A549 (cell line): ENCODE measurements around the gene ODAD3. TPM values are rescaled to one million over a fixed set of nuclear protein-coding genes. Genes with fewer than 3 reads are reported as not detected.
A peak's percentile ranks its signal among the peaks of the same experiment; 100 is the strongest.

ENCODE experiments used
- ATOH8 ChIP-seq: fragments of 250-450 bp; sonication (Bioruptor Pico); IDR thresholded peaks from 2 replicates; pipeline ENCODE4 v1.5.0; 2020; ENCODE audit warnings: low read depth, mild to moderate bottlenecking, moderate library complexity
- CHD2 ChIP-seq: fragments of 150-350 bp; IDR thresholded peaks from 2 replicates; pipeline ENCODE4 v1.6.1; 2014; ENCODE audit warnings: low read length; ENCODE audit not compliant: partially characterized antibody
- CHD4 ChIP-seq: fragments of 200-600 bp; sonication (generic); IDR thresholded peaks from 2 replicates; pipeline ENCODE4 v1.6.1; 2016; ENCODE audit warnings: antibody characterized with exemption, mild to moderate bottlenecking, borderline replicate concordance
- CTCF ChIP-seq: fragments of >200 bp; sonication (Bioruptor Twin); formaldehyde crosslinking; IDR thresholded peaks from 3 replicates; pipeline ENCODE4 v1.5.1; 2016
- EHF ChIP-seq: fragments of 250-450 bp; sonication (Bioruptor Pico); IDR thresholded peaks from 2 replicates; pipeline ENCODE4 v1.5.0; 2020; ENCODE audit warnings: mild to moderate bottlenecking
- EP300 ChIP-seq, 2 experiments: fragments of >200 bp; sonication (Bioruptor Twin); formaldehyde crosslinking; IDR thresholded peaks; 2 replicates in 1 of 2; 3 replicates in 1 of 2; pipeline ENCODE4 v1.6.1; 2016 to 2017
- FOSL2 ChIP-seq, 2 experiments: fragments of 450-650 bp in 1 of 2; fragments of >200 bp in 1 of 2; sonication (Bioruptor Twin) in 1 of 2; formaldehyde crosslinking; IDR thresholded peaks; 2 replicates each; pipeline versions ENCODE4 v1.5.0 to v1.6.1; 2016 to 2020; ENCODE audit warnings: mild to moderate bottlenecking in 1 of 2, moderate library complexity in 1 of 2
- FOXS1 ChIP-seq: fragments of 250-450 bp; sonication (Bioruptor Pico); IDR thresholded peaks from 2 replicates; pipeline ENCODE4 v1.5.0; 2020; ENCODE audit warnings: mild to moderate bottlenecking, moderate library complexity
- HDAC2 ChIP-seq: fragments of 200-600 bp; sonication (generic); IDR thresholded peaks from 2 replicates; pipeline ENCODE4 v1.6.1; 2016
- HES2 ChIP-seq: fragments of >200 bp; sonication (Bioruptor Twin); formaldehyde crosslinking; IDR thresholded peaks from 2 replicates; pipeline ENCODE4 v1.6.1; 2016
- HOXB5 ChIP-seq: fragments of 250-450 bp; sonication (Bioruptor Pico); IDR thresholded peaks from 2 replicates; pipeline ENCODE4 v1.5.0; 2020; ENCODE audit warnings: mild to moderate bottlenecking, moderate library complexity
- KDM5A ChIP-seq: fragments of 200-600 bp; sonication (generic); IDR thresholded peaks from 2 replicates; pipeline ENCODE4 v1.6.1; 2016; ENCODE audit warnings: antibody characterized with exemption, mild to moderate bottlenecking
- MAX ChIP-seq: IDR thresholded peaks from 2 replicates; pipeline ENCODE4 v1.6.1; 2012
- MAZ ChIP-seq: fragments of 150-350 bp; IDR thresholded peaks from 2 replicates; pipeline ENCODE4 v1.6.1; 2014; ENCODE audit warnings: antibody characterized with exemption, low read depth, low read length, borderline replicate concordance
- NPAS2 ChIP-seq: fragments of 250-450 bp; sonication (Bioruptor Pico); IDR thresholded peaks from 2 replicates; pipeline ENCODE4 v1.8.0; 2022; ENCODE audit warnings: mild to moderate bottlenecking, moderate library complexity, borderline replicate concordance
- PHF8 ChIP-seq: fragments of 200-600 bp; sonication (generic); IDR thresholded peaks from 2 replicates; pipeline ENCODE4 v1.6.1; 2016; ENCODE audit warnings: low read depth, mild to moderate bottlenecking, antibody characterized with exemption, moderate library complexity, borderline replicate concordance
- POLR2A ChIP-seq: IDR thresholded peaks from 2 replicates; pipeline ENCODE4 v1.6.1; 2012; ENCODE audit warnings: mild to moderate bottlenecking, low read length
- RAD21 ChIP-seq, 2 experiments: fragments of >200 bp in 1 of 2; sonication (Bioruptor Twin) in 1 of 2; formaldehyde crosslinking in 1 of 2; IDR thresholded peaks in 1 of 2; conservative IDR thresholded peaks in 1 of 2; 2 replicates in 1 of 2; 3 replicates in 1 of 2; pipeline ENCODE4 v1.6.1; 2012 to 2018; ENCODE audit warnings: inconsistent platforms in 1 of 2
- RCOR1 ChIP-seq: fragments of 150-350 bp; IDR thresholded peaks from 2 replicates; pipeline ENCODE4 v1.6.1; 2014; ENCODE audit warnings: antibody characterized with exemption, low read length, low read depth
- RFX5 ChIP-seq: fragments of 450-650 bp; IDR thresholded peaks from 2 replicates; pipeline ENCODE4 v1.7.1; 2014; ENCODE audit warnings: antibody characterized with exemption, mild to moderate bottlenecking, moderate library complexity
- RNF2 ChIP-seq: fragments of 200-600 bp; sonication (generic); IDR thresholded peaks from 2 replicates; pipeline ENCODE4 v1.6.1; 2016; ENCODE audit warnings: low read depth, mild to moderate bottlenecking, antibody characterized with exemption, moderate library complexity, borderline replicate concordance
- SMC3 ChIP-seq: fragments of >200 bp; sonication (Bioruptor Twin); formaldehyde crosslinking; IDR thresholded peaks from 3 replicates; pipeline ENCODE4 v1.6.1; 2018; ENCODE audit warnings: inconsistent platforms
- SREBF2 ChIP-seq: fragments of 450-650 bp; IDR thresholded peaks from 2 replicates; pipeline ENCODE4 v1.6.1; 2014; ENCODE audit warnings: mild to moderate bottlenecking, moderate library complexity
- ZFP36 ChIP-seq: fragments of 450-650 bp; IDR thresholded peaks from 2 replicates; pipeline ENCODE4 v1.6.1; 2014; ENCODE audit warnings: borderline replicate concordance; ENCODE audit not compliant: partially characterized antibody
- ZNF302 ChIP-seq: fragments of 250-450 bp; sonication (Bioruptor Pico); IDR thresholded peaks from 2 replicates; pipeline ENCODE4 v1.9.0; 2021; ENCODE audit warnings: inconsistent platforms, mild to moderate bottlenecking, moderate library complexity
- ZSCAN20 ChIP-seq: fragments of 250-450 bp; sonication (Bioruptor Pico); IDR thresholded peaks from 2 replicates; pipeline ENCODE4 v1.8.0; 2022; ENCODE audit warnings: mild to moderate bottlenecking, moderate library complexity
- polyA plus RNA-seq, 4 experiments: library from polyadenylated mRNA; depleted of rRNA in 3 of 4; stranded (reverse); fragments of >200 nt; fragmentation: RNase III in 1 of 4; extraction: RNeasy Plus Mini Kit Qiagen cat#74134 plus additional on column Dnase treatment in 1 of 4; gene quantifications; 2 replicates in 3 of 4; 3 replicates in 1 of 4; pipeline ENCODE4 v1.2.3, GENCODE V29; 2011 to 2017

Gene ODAD3
- polyA plus RNA-seq, 2 of the 4 experiments (the other 2 are of a cell fraction): 0.70 to 0.99 TPM

- peak; percentile 53; the same call in 1 of the 2 replicates for TF ChIP-seq MAX
- no peak for TF ChIP-seq MAZ
- TF ChIP-seq ZFP36: no peak
- TF ChIP-seq PHF8: peak; percentile 93
- TF ChIP-seq FOSL2 (IDR thresholded peaks at IDR 0.05): no peak
- TF ChIP-seq FOSL2 (CRISPR knock-in tag; IDR thresholded peaks at IDR 0.05): no peak
- TF ChIP-seq HOXB5 (CRISPR knock-in tag): no peak
- TF ChIP-seq ZSCAN20 (CRISPR knock-in tag): no peak
- TF ChIP-seq RAD21 (conservative IDR thresholded peaks at IDR 0.05 in 1 of 2, IDR thresholded peaks at IDR 0.05 in 1 of 2): no peak
- no peak for TF ChIP-seq NPAS2 (CRISPR knock-in tag)
- no peak for TF ChIP-seq EP300 (IDR thresholded peaks at IDR 0.05)
- no peak; the same call in 1 of the 2 replicates for TF ChIP-seq HDAC2
- TF ChIP-seq RFX5: no peak
- no peak for TF ChIP-seq CTCF
- no peak for TF ChIP-seq RNF2
- TF ChIP-seq SREBF2: no peak
- no peak for TF ChIP-seq CHD2
- no peak for TF ChIP-seq CHD4
- 0 out of 3 replicates have a peak, but pooled peaks have one; percentile 9 for TF ChIP-seq SMC3
- no peak for TF ChIP-seq ZNF302 (CRISPR knock-in tag)
- TF ChIP-seq EHF (CRISPR knock-in tag): no peak
- TF ChIP-seq HES2: no peak
- no peak for TF ChIP-seq KDM5A
- peak; percentile 60 for TF ChIP-seq POLR2A
- no peak for TF ChIP-seq RCOR1
- no peak for TF ChIP-seq ATOH8 (CRISPR knock-in tag)
- TF ChIP-seq FOXS1: no peak
Observed at GRCh38 chr19:11374433-11375142, 60.3 kb downstream of the ODAD3 start, which contains the start of gene SWSAP1 (continued).
